ENCODE measurements around the gene OGDH. TPM values are rescaled to one million over a fixed set of nuclear protein-coding genes. Genes with fewer than 3 reads are reported as not detected.
"Not testable (repeated sequence)": the region's sequence is repeated elsewhere in the genome, so short reads cannot be mapped to it uniquely, and the experiment has no call there.

OGDH gene
- total RNA-seq, result 100 to 1,000 TPM; 113 to 114 TPM

GRCh38 chr7:44606341-44607140 lies at the start of gene OGDH:
Gene OGDH (plus strand): TSS chr7:44606627. CDS start chr7:44624344, 17,717 bp downstream.
- H3K4me3 Mint-ChIP-seq, result peak within 1 kb of the TSS; percentile 98
- POLR2A ChIA-PET, result interaction anchor here (0.6 to 4.7 kb wide), 31 partner anchors 9 to 377 kb away, joined by 3 to 107 read pairs (median 4); partner anchors contain the start of genes DDX56, H2AZ2, NUDCD3 and PPIA
- peaks cover 18% of the 10 kb centered on the region for H3K36me3 Mint-ChIP-seq (ENCODE audit: low read depth)
- peak; percentile 100 for DNase-seq
- CTCF ChIA-PET, result interaction anchor here (1.0 to 2.4 kb wide), 11 partner anchors 11 to 314 kb away, joined by 3 to 21 read pairs (median 4); no protein-coding TSS in a partner anchor
- H3K4me1 Mint-ChIP-seq (ENCODE audit: low read depth), result peaks cover 42% of the 10 kb centered on the region
- no peaks in the 10 kb centered on the region for H3K9me3 Mint-ChIP-seq (ENCODE audit: insufficient read depth)
- peak within 1 kb of the TSS; percentile 100 for H3K27ac Mint-ChIP-seq
- ATAC-seq, result peak; percentile 98
- peaks cover 8% of the 10 kb centered on the region for H3K27me3 Mint-ChIP-seq (ENCODE audit: low read depth)

GRCh38 chr7:44557485-44557884 lies 48.9 kb upstream of the OGDH start:
- ATAC-seq, result no peak
- H3K27me3 Mint-ChIP-seq (ENCODE audit: low read depth), result peaks cover 9% of the 10 kb centered on the region
- CTCF ChIA-PET, result no interaction called here

GRCh38 chr7:44559485-44559884 lies 46.9 kb upstream of the OGDH start:
- Mint-ChIP-seq H3K4me1 (ENCODE audit: low read depth) (no peaks in the 10 kb centered on the region), H3K4me3 (no peak overlapping the region), H3K36me3 (ENCODE audit: low read depth) (peaks cover 5% of the 10 kb centered on the region), H3K9me3 (ENCODE audit: insufficient read depth) (no peaks in the 10 kb centered on the region), H3K27ac (no peak overlapping the region), H3K27me3 (ENCODE audit: low read depth) (peaks cover 6% of the 10 kb centered on the region)
- ChIA-PET POLR2A (interaction anchor here (1.5 kb wide), 1 partner anchor 14 kb away, joined by 3 read pairs; the partner anchor contains the start of gene DDX56), CTCF (no interaction called here)
- DNase-seq, result no peak
- ATAC-seq, result no peak

More at GRCh38 chr7:44557485-44557884, 48.9 kb upstream of the OGDH start:
- H3K36me3 Mint-ChIP-seq (ENCODE audit: low read depth), result no peaks in the 10 kb centered on the region
- POLR2A ChIA-PET, result no interaction called here
- no peak overlapping the region for H3K27ac Mint-ChIP-seq
- no peaks in the 10 kb centered on the region for H3K9me3 Mint-ChIP-seq (ENCODE audit: insufficient read depth)
- no peak overlapping the region for H3K4me3 Mint-ChIP-seq
- no peak for DNase-seq
- H3K4me1 Mint-ChIP-seq (ENCODE audit: low read depth), result no peaks in the 10 kb centered on the region

DNA sequence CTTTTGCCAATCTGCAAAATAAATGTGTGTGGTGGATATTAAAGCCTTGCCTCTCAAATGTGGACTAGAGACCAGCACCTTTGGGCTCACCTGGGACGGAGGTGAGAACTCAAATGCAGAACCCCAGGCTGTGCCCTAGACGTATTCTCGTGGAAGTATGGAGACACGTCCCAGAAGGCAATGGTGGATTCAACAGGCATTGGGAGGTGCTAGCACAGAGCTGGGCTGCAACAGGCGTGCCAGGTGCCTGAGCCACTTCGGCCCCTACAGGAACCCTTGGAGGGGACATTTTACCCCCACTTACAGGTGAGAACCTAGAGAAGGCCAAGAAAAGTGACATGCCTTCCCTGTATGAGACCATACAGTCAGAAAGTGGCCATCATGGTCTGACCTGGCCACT lies 44.9 kb upstream of the OGDH start:
- Mint-ChIP-seq H3K27ac (no peak overlapping the region), H3K27me3 (ENCODE audit: low read depth) (peaks cover 3% of the 10 kb centered on the region), H3K4me1 (ENCODE audit: low read depth) (peaks cover 4% of the 10 kb centered on the region), H3K36me3 (ENCODE audit: low read depth) (peaks cover 17% of the 10 kb centered on the region), H3K9me3 (ENCODE audit: insufficient read depth) (no peaks in the 10 kb centered on the region), H3K4me3 (no peak overlapping the region)
- ChIA-PET CTCF (interaction anchor here (0.8 to 1.1 kb wide), 3 partner anchors 9 to 321 kb away, joined by 3 to 5 read pairs (median 3); no protein-coding TSS in a partner anchor), POLR2A (no interaction called here)
- DNase-seq (no peak), ATAC-seq (no peak)

GRCh38 chr7:44561962-44562621 lies 44.3 kb upstream of the OGDH start:
- POLR2A ChIA-PET, result no interaction called here
- CTCF ChIA-PET, result interaction anchor here (0.7 kb wide), 1 partner anchor 65 kb away, joined by 3 read pairs; no protein-coding TSS in a partner anchor
- no peak for DNase-seq
- H3K4me3 Mint-ChIP-seq, result no peak overlapping the region
- no peaks in the 10 kb centered on the region for H3K9me3 Mint-ChIP-seq (ENCODE audit: insufficient read depth)
- H3K27me3 Mint-ChIP-seq (ENCODE audit: low read depth), result no peaks in the 10 kb centered on the region
- peaks cover 4% of the 10 kb centered on the region for H3K4me1 Mint-ChIP-seq (ENCODE audit: low read depth)
- no peak overlapping the region for H3K27ac Mint-ChIP-seq
- H3K36me3 Mint-ChIP-seq (ENCODE audit: low read depth), result peaks cover 18% of the 10 kb centered on the region
- no peak for ATAC-seq

DNA sequence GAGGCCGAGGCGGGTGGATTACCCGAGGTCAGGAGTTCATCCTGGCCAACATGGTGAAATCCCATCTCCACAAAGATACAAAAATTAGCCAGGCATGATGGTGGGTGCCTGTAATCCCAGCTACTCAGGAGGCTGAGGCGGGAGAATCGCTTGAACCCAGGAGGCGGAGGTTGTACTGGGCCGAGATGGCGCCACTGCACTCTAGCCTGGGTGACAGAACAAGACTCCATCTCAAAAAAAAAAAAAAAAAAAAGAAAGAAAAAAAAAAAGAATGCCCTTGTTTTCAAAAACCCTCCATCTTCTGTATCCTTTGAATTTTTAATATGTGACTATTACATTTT lies 43.8 kb upstream of the OGDH start:
- H3K4me1 Mint-ChIP-seq (ENCODE audit: low read depth); POLR2A ChIA-PET; ATAC-seq; H3K9me3 Mint-ChIP-seq (ENCODE audit: insufficient read depth); H3K27ac Mint-ChIP-seq; H3K4me3 Mint-ChIP-seq; H3K27me3 Mint-ChIP-seq (ENCODE audit: low read depth); DNase-seq: not testable (repeated sequence)
- H3K36me3 Mint-ChIP-seq (ENCODE audit: low read depth), result peaks cover 23% of the 10 kb centered on the region
- CTCF ChIA-PET, result interaction anchor here (0.7 kb wide), 1 partner anchor 65 kb away, joined by 3 read pairs; no protein-coding TSS in a partner anchor

GRCh38 chr7:44563171-44563679 lies 43.2 kb upstream of the OGDH start:
- DNase-seq, result no peak
- Mint-ChIP-seq H3K4me3 (no peak overlapping the region), H3K4me1 (ENCODE audit: low read depth) (peaks cover 4% of the 10 kb centered on the region), H3K27ac (peak overlapping the region; percentile 43), H3K9me3 (ENCODE audit: insufficient read depth) (no peaks in the 10 kb centered on the region), H3K36me3 (ENCODE audit: low read depth) (peaks cover 29% of the 10 kb centered on the region), H3K27me3 (ENCODE audit: low read depth) (no peaks in the 10 kb centered on the region)
- POLR2A ChIA-PET, result no interaction called here
- CTCF ChIA-PET, result interaction anchor here (2.0 to 4.0 kb wide), 4 partner anchors 12 to 322 kb away, joined by 5 to 50 read pairs (median 26); partner anchors contain the start of gene DDX56
- no peak for ATAC-seq

GRCh38 chr7:44564606-44565005 lies 41.8 kb upstream of the OGDH start:
- DNase-seq, result no peak
- CTCF ChIA-PET, result interaction anchor here (0.9 to 4.0 kb wide), 31 partner anchors 8 to 441 kb away, joined by 3 to 50 read pairs (median 5); partner anchors contain the start of genes DDX56, POLD2 and TMED4
- Mint-ChIP-seq H3K4me3 (no peak overlapping the region), H3K27me3 (ENCODE audit: low read depth) (no peaks in the 10 kb centered on the region), H3K36me3 (ENCODE audit: low read depth) (peaks cover 41% of the 10 kb centered on the region), H3K27ac (no peak overlapping the region), H3K4me1 (ENCODE audit: low read depth) (peaks cover 4% of the 10 kb centered on the region), H3K9me3 (ENCODE audit: insufficient read depth) (no peaks in the 10 kb centered on the region)
- POLR2A ChIA-PET, result interaction anchor here (0.5 to 1.9 kb wide), 4 partner anchors 8 to 457 kb away, joined by 3 to 8 read pairs (median 4); partner anchors contain the start of genes DDX56 and TMED4
- no peak for ATAC-seq

GRCh38 chr7:44565097-44565794 lies 41.2 kb upstream of the OGDH start:
- H3K27ac Mint-ChIP-seq, result no peak overlapping the region
- peaks cover 48% of the 10 kb centered on the region for H3K36me3 Mint-ChIP-seq (ENCODE audit: low read depth)
- CTCF ChIA-PET, result interaction anchor here (0.7 to 4.0 kb wide), 43 partner anchors 10 to 580 kb away, joined by 3 to 50 read pairs (median 4); partner anchors contain the start of genes DDX56, POLD2 and TMED4
- no peak overlapping the region for H3K4me3 Mint-ChIP-seq
- H3K27me3 Mint-ChIP-seq (ENCODE audit: low read depth), result no peaks in the 10 kb centered on the region
- no peaks in the 10 kb centered on the region for H3K9me3 Mint-ChIP-seq (ENCODE audit: insufficient read depth)
- ATAC-seq (peak; percentile 88), DNase-seq (peak; percentile 69)
- H3K4me1 Mint-ChIP-seq (ENCODE audit: low read depth), result peaks cover 7% of the 10 kb centered on the region
- POLR2A ChIA-PET, result interaction anchor here (0.5 to 1.9 kb wide), 3 partner anchors 9 to 857 kb away, joined by 3 to 8 read pairs (median 4); partner anchors contain the start of genes DDX56 and TMED4

DNA sequence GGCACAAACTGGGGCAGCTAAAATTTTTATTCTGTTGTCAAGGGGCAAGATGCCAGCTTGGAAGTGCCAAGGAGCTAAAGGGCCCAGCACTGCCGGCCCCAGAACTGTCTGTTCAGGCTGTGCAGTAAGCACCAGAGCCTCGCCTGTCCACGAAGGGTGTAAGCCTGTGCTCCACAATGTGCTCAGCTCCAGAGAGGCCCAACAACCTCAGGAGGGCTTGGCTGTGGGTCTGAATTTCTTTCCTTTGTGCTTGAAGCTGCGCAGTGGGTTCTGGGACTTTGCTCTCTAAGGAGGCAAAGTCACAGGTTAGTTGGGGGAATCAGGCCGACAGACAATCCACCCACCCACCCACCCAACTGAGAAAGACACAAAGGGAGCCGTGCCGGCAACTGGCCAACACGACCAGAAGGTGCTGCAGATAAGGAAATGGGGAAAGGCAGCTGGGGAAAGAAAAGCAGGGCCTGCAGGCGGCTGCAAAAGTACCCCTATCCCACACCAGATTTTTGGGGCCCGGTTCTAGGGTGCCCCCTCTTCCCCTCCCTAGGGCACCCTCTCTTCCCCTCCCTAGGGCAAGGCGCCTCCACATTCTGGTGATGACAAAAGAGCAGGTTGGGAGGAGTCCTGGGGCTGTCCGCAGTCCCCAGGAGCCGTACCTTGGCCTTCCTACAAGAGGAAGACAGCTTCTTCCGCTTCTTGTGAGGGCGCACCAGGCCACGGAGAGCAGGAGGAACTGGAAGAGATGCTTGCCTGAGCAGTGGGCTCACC lies 40.5 kb upstream of the OGDH start:
- Mint-ChIP-seq H3K36me3 (ENCODE audit: low read depth) (peaks cover 54% of the 10 kb centered on the region), H3K9me3 (ENCODE audit: insufficient read depth) (no peaks in the 10 kb centered on the region), H3K27me3 (ENCODE audit: low read depth) (no peaks in the 10 kb centered on the region), H3K4me1 (ENCODE audit: low read depth) (peaks cover 7% of the 10 kb centered on the region), H3K4me3 (no peak overlapping the region), H3K27ac (no peak overlapping the region)
- CTCF ChIA-PET, result interaction anchor here (0.7 to 4.0 kb wide), 37 partner anchors 9 to 581 kb away, joined by 3 to 50 read pairs (median 4); partner anchors contain the start of genes DDX56, POLD2 and TMED4
- ATAC-seq (peak; percentile 42), DNase-seq (no peak)
- POLR2A ChIA-PET, result interaction anchor here (0.5 to 1.9 kb wide), 4 partner anchors 8 to 857 kb away, joined by 3 to 8 read pairs (median 4); partner anchors contain the start of genes DDX56, NUDCD3 and TMED4
